Right lobe of liver (tissue), 6 donors: ENCODE measurements around the gene DPP10. TPM values are rescaled to one million over a fixed set of nuclear protein-coding genes. Genes with fewer than 3 reads are reported as not detected.

Experiments used
- ATAC-seq, 4 donors: fragments of 200-7000 bp; cut with Tn5 transposase; one replicate each; pipeline ENCODE4 v1.9.1; 2020; ENCODE audit warnings: mild to moderate bottlenecking in 4 of 4, moderate library complexity in 4 of 4
- DNase-seq, 3 donors: peaks; one replicate each; pipeline ENCODE4 v3.0.0-alpha.2; 2020
- H3K27ac ChIP-seq, 3 donors: fragments of 200-600 bp; one replicate each; pipeline ENCODE4 v1.8.0; 2022
- H3K27me3 ChIP-seq, 2 donors: fragments of 200-600 bp; one replicate each; pipeline ENCODE4 v1.8.0; 2022
- H3K36me3 ChIP-seq, 4 donors: fragments of 200-600 bp; sonication (generic) in 1 of 4; one replicate each; pipeline versions ENCODE4 v1.5.1 to v1.8.0; 2017 to 2022; ENCODE audit warnings: control low read depth in 1 of 4
- H3K4me1 ChIP-seq, 4 donors: fragments of 200-600 bp; sonication (generic) in 1 of 4; one replicate each; pipeline versions ENCODE4 v1.5.1 to v1.8.0; 2017 to 2022; ENCODE audit warnings: control low read depth in 1 of 4
- H3K4me3 ChIP-seq, 3 donors: fragments of 200-600 bp; one replicate each; pipeline ENCODE4 v1.8.0; 2022
- H3K9me3 ChIP-seq, 4 donors: fragments of 200-600 bp; sonication (generic) in 1 of 4; one replicate each; pipeline versions ENCODE4 v1.5.1 to v1.8.0; 2017 to 2022; ENCODE audit warnings: control low read depth in 1 of 4
- CTCF ChIP-seq, 4 donors: fragments of 200-600 bp in 3 of 4; fragments of 450-650 bp in 1 of 4; IDR thresholded peaks; one replicate each; pipeline versions ENCODE4 v1.5.1 to v1.8.0; 2016 to 2022; ENCODE audit warnings: antibody characterized with exemption in 4 of 4, mild to moderate bottlenecking in 2 of 4
- POLR2A ChIP-seq: fragments of 450-650 bp; IDR thresholded peaks from one replicate; pipeline ENCODE4 v1.6.1; 2017; ENCODE audit warnings: antibody characterized with exemption, mild to moderate bottlenecking
- WGBS: methylation state at CpG from one replicate; pipeline ENCODE4 v1.1.6; 2018; ENCODE audit warnings: low coverage, low lambda C conversion rate; ENCODE audit not compliant: insufficient coverage; ENCODE audit errors: missing lambda C conversion rate; 5-methylcytosine and 5-hydroxymethylcytosine counted together
- intact Hi-C, 2 donors: fragments of 100-400 bp; cut with DNase I; formaldehyde crosslinking; loops; one replicate each; pipeline versions ENCODE4 v1.11.2 to v1.14.1; 2022
- total RNA-seq, 6 experiments: library from RNA; depleted of rRNA in 2 of 6; stranded (reverse); fragments of >200 nt in 2 of 6; fragmentation: NEBNext Ultra II Directional in 3 of 6; extraction: Animal tissue kit (Norgen Biotek cat#: 25700) in 3 of 6; gene quantifications; one replicate each; pipeline versions ENCODE4 v1.1.0 to v1.2.4, GENCODE V29; 2016 to 2023
- donor health status: DM: no; HTN: yes; CAD: no.
- donor health status: DM: no; HTN: no; CAD: no.
- donor health status: DM: no; HTN: no; CAD: no.
- donor health status: DM: no; HTN: yes; CAD: no.
- donor health status: DM: no; HTN: yes; CAD: no.

The DPP10 gene
- total RNA-seq, 6 experiments from 2014 or later: 0.09 to 0.19 (median 0.15) TPM; not detected in 2

- Histone ChIP-seq H3K36me3 (no peaks in the 10 kb centered on the region), H3K27ac (no peak overlapping the region), H3K4me3 (no peak overlapping the region), H3K4me1 (no peaks in the 10 kb centered on the region), H3K9me3 (no peaks in the 10 kb centered on the region), H3K27me3 (no peaks in the 10 kb centered on the region)
- DNase-seq (no peak), ATAC-seq (no peak)
- intact Hi-C loops: no loop called here
- 62% methylated on average over 3 of the region's 3 CpGs for WGBS
- no peak for TF ChIP-seq CTCF (IDR thresholded peaks at IDR 0.05)
- TF ChIP-seq POLR2A: no peak
Observed at GRCh38 chr2:114843963-114844362, 401.5 kb downstream of the DPP10 start.

- Histone ChIP-seq H3K27me3 (no peaks in the 10 kb centered on the region), H3K36me3 (no peaks in the 10 kb centered on the region), H3K4me1 (no peaks in the 10 kb centered on the region), H3K27ac (no peak overlapping the region), H3K9me3 (no peaks in the 10 kb centered on the region), H3K4me3 (no peak overlapping the region)
- no peak for ATAC-seq
- no peak for TF ChIP-seq POLR2A
- TF ChIP-seq CTCF (IDR thresholded peaks at IDR 0.05): no peak
- WGBS: 17% methylated on average over 1 of the region's 1 CpG
- DNase-seq: no peak
- intact Hi-C loops: no loop called here
Observed at GRCh38 chr2:114857196-114857595, 414.8 kb downstream of the DPP10 start.

- no peak for TF ChIP-seq CTCF (IDR thresholded peaks at IDR 0.05)
- no peak for TF ChIP-seq POLR2A
- intact Hi-C loops: no loop called here
- Histone ChIP-seq H3K27ac (no peak overlapping the region), H3K9me3 (no peaks in the 10 kb centered on the region), H3K4me1 (no peaks in the 10 kb centered on the region), H3K4me3 (no peak overlapping the region), H3K27me3 (no peaks in the 10 kb centered on the region), H3K36me3 (no peaks in the 10 kb centered on the region)
- ATAC-seq (no peak), DNase-seq (no peak)
- 56% methylated on average over 6 of the region's 6 CpGs for WGBS
Observed at GRCh38 chr2:114859726-114860510, 417.5 kb downstream of the DPP10 start.

- no peak for DNase-seq
- 30% methylated on average over 1 of the region's 1 CpG for WGBS
- Histone ChIP-seq H3K4me3 (no peak overlapping the region), H3K27ac (no peak overlapping the region), H3K9me3 (no peaks in the 10 kb centered on the region), H3K27me3 (no peaks in the 10 kb centered on the region), H3K36me3 (no peaks in the 10 kb centered on the region), H3K4me1 (no peaks in the 10 kb centered on the region)
- intact Hi-C loops: no loop called here
- TF ChIP-seq POLR2A: no peak
- no peak for TF ChIP-seq CTCF (IDR thresholded peaks at IDR 0.05)
- no peak for ATAC-seq
Observed at GRCh38 chr2:114862243-114862642, 419.8 kb downstream of the DPP10 start.
